GM12875 (cell line): Measurements from ENCODE around the gene SLC45A1.
"Not testable (repeated sequence)": the region's sequence is repeated elsewhere in the genome, so short reads cannot be mapped to it uniquely, and the experiment has no call there.

Experiments used
- H3K4me3 ChIP-seq: one replicate; pipeline ENCODE4 v1.5.1; 2011; ENCODE audit warnings: low read depth, low read length, control low read depth
- CTCF ChIP-seq: IDR thresholded peaks from 2 replicates; pipeline ENCODE4 v1.5.1; 2011; ENCODE audit warnings: low read depth, mild to moderate bottlenecking, control low read depth, inconsistent platforms, low read length, moderate library complexity, borderline replicate concordance; ENCODE audit not compliant: insufficient read depth

The SLC45A1 gene

GRCh38 chr1:8317647-8318381, at the start of gene SLC45A1:
TSS of gene SLC45A1 (plus strand) at chr1:8318114. CDS start at chr1:8324330, 6,216 bp downstream.
- TF ChIP-seq CTCF = no peak
- H3K4me3 ChIP-seq = peak within 1 kb of the TSS; percentile 52

GRCh38 chr1:8273036-8273435, 44.9 kb upstream of the SLC45A1 start:
- H3K4me3 ChIP-seq = no peak overlapping the region

GRCh38 chr1:8274352-8274751, 43.6 kb upstream of the SLC45A1 start:
- H3K4me3 ChIP-seq = no peak overlapping the region
- TF ChIP-seq CTCF = no peak

More at GRCh38 chr1:8273036-8273435, 44.9 kb upstream of the SLC45A1 start:
- TF ChIP-seq CTCF = no peak

GRCh38 chr1:8276173-8276914, 41.6 kb upstream of the SLC45A1 start:
- TF ChIP-seq CTCF = no peak
- no peak overlapping the region for H3K4me3 ChIP-seq

GRCh38 chr1:8276932-8277331, 41.0 kb upstream of the SLC45A1 start:
- H3K4me3 ChIP-seq = no peak overlapping the region
- no peak for TF ChIP-seq CTCF

GRCh38 chr1:8278677-8279076, 39.2 kb upstream of the SLC45A1 start:
- not testable (repeated sequence) for H3K4me3 ChIP-seq

GRCh38 chr1:8281843-8282509, 35.9 kb upstream of the SLC45A1 start:
- TF ChIP-seq CTCF = no peak
- H3K4me3 ChIP-seq = no peak overlapping the region
